Right lobe of liver (tissue), 6 donors: ENCODE measurements around the gene TTC23. TPM values are rescaled to one million over a fixed set of nuclear protein-coding genes. Genes with fewer than 3 reads are reported as not detected.

Experiments
- ATAC-seq, 4 donors: fragments of 200-7000 bp; cut with Tn5 transposase; one replicate each; pipeline ENCODE4 v1.9.1; 2020; ENCODE audit warnings: mild to moderate bottlenecking in 4 of 4, moderate library complexity in 4 of 4
- DNase-seq, 3 donors: peaks; one replicate each; pipeline ENCODE4 v3.0.0-alpha.2; 2020
- H3K27ac ChIP-seq, 3 donors: fragments of 200-600 bp; one replicate each; pipeline ENCODE4 v1.8.0; 2022
- H3K27me3 ChIP-seq, 2 donors: fragments of 200-600 bp; one replicate each; pipeline ENCODE4 v1.8.0; 2022
- H3K36me3 ChIP-seq, 4 donors: fragments of 200-600 bp; sonication (generic) in 1 of 4; one replicate each; pipeline versions ENCODE4 v1.5.1 to v1.8.0; 2017 to 2022; ENCODE audit warnings: control low read depth in 1 of 4
- H3K4me1 ChIP-seq, 4 donors: fragments of 200-600 bp; sonication (generic) in 1 of 4; one replicate each; pipeline versions ENCODE4 v1.5.1 to v1.8.0; 2017 to 2022; ENCODE audit warnings: control low read depth in 1 of 4
- H3K4me3 ChIP-seq, 3 donors: fragments of 200-600 bp; one replicate each; pipeline ENCODE4 v1.8.0; 2022
- H3K9me3 ChIP-seq, 4 donors: fragments of 200-600 bp; sonication (generic) in 1 of 4; one replicate each; pipeline versions ENCODE4 v1.5.1 to v1.8.0; 2017 to 2022; ENCODE audit warnings: control low read depth in 1 of 4
- POLR2A ChIP-seq: fragments of 450-650 bp; IDR thresholded peaks from one replicate; pipeline ENCODE4 v1.6.1; 2017; ENCODE audit warnings: antibody characterized with exemption, mild to moderate bottlenecking
- WGBS: methylation state at CpG from one replicate; pipeline ENCODE4 v1.1.6; 2018; ENCODE audit warnings: low coverage, low lambda C conversion rate; ENCODE audit not compliant: insufficient coverage; ENCODE audit errors: missing lambda C conversion rate; 5-methylcytosine and 5-hydroxymethylcytosine counted together
- intact Hi-C, 2 donors: fragments of 100-400 bp; cut with DNase I; formaldehyde crosslinking; loops; one replicate each; pipeline versions ENCODE4 v1.11.2 to v1.14.1; 2022
- total RNA-seq, 6 experiments: library from RNA; depleted of rRNA in 2 of 6; stranded (reverse); fragments of >200 nt in 2 of 6; fragmentation: NEBNext Ultra II Directional in 3 of 6; extraction: Animal tissue kit (Norgen Biotek cat#: 25700) in 3 of 6; gene quantifications; one replicate each; pipeline versions ENCODE4 v1.1.0 to v1.2.4, GENCODE V29; 2016 to 2023
- TF ChIP-seq, protein P1 (sequence below), 4 donors: fragments of 200-600 bp in 3 of 4; fragments of 450-650 bp in 1 of 4; IDR thresholded peaks; one replicate each; pipeline versions ENCODE4 v1.5.1 to v1.8.0; 2016 to 2022; ENCODE audit warnings: antibody characterized with exemption in 4 of 4, mild to moderate bottlenecking in 2 of 4
- donor health status: DM: no; HTN: yes; CAD: no.
- donor health status: DM: no; HTN: no; CAD: no.
- donor health status: DM: no; HTN: no; CAD: no.
- donor health status: DM: no; HTN: yes; CAD: no.
- donor health status: DM: no; HTN: yes; CAD: no.

The TTC23 gene
- total RNA-seq, 6 experiments from 2014 or later = 6.1 to 18.4 (median 9.1) TPM

DNA sequence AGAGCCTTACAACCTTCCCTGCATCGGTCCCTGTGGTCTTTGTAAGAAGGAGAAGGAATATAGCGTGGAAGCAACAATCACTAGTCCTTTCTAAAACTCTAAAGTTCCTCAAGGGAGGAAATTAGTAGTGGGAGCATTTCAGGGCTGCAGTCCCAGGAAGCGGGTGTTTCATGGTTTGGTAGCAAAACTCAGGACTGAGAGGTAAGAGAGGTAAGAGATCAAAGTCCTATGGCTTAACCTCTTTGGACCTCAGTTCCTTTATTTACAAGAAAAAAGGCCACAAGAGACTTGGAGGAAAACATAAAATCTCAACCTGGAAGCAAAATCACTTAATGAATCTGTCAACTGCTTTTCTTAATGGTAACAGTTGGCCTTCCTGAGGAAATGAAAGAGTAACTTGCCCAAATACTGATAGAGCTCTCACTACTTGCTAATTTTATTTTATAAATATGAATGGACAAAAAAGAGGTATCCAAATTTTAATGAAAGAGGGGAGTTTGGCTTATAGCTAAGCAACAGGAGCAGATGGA is 16.2 kb upstream of the TTC23 start:
- intact Hi-C loops = no loop called here
- WGBS = 68% methylated on average over 3 of the region's 3 CpGs
- no peak for TF ChIP-seq POLR2A
- TF ChIP-seq, protein P1, sequence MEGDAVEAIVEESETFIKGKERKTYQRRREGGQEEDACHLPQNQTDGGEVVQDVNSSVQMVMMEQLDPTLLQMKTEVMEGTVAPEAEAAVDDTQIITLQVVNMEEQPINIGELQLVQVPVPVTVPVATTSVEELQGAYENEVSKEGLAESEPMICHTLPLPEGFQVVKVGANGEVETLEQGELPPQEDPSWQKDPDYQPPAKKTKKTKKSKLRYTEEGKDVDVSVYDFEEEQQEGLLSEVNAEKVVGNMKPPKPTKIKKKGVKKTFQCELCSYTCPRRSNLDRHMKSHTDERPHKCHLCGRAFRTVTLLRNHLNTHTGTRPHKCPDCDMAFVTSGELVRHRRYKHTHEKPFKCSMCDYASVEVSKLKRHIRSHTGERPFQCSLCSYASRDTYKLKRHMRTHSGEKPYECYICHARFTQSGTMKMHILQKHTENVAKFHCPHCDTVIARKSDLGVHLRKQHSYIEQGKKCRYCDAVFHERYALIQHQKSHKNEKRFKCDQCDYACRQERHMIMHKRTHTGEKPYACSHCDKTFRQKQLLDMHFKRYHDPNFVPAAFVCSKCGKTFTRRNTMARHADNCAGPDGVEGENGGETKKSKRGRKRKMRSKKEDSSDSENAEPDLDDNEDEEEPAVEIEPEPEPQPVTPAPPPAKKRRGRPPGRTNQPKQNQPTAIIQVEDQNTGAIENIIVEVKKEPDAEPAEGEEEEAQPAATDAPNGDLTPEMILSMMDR (IDR thresholded peaks at IDR 0.05) = no peak
- H3K36me3 ChIP-seq = peaks cover 0 to 3% (median 1%) of the 10 kb centered on the region in 4 donors
- DNase-seq (no peak), ATAC-seq (peak; percentile 44 to 59 (median 54))
- no peak overlapping the region for H3K4me3 ChIP-seq
- H3K9me3 ChIP-seq = no peaks in the 10 kb centered on the region
- no peaks in the 10 kb centered on the region for H3K27me3 ChIP-seq
- peak overlapping the region in 1 of 3 donors; percentile 35 for H3K27ac ChIP-seq
- peaks cover 0 to 25% (median 9%) of the 10 kb centered on the region in 4 donors for H3K4me1 ChIP-seq

DNA sequence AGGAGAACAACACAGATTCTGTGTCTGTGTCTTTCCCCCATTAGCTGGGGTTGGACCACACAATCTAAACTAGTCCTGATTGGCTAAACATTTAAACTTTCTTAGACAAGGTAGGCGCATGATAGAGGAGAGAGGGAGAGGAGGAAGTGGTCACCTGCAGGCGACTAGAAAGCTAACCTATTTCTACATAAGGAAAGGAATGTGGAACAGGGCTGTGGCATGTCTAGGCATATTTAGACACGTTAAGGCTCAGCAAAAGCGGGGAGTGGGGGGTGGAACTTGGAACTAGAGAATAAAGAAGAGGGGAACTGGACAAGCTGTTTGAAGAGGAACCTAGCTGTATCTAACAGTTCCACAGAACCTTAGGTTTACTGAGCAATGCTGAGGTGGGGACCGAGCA is 14.7 kb upstream of the TTC23 start:
- Histone ChIP-seq H3K27me3 (no peaks in the 10 kb centered on the region), H3K4me3 (no peak overlapping the region), H3K9me3 (no peaks in the 10 kb centered on the region), H3K36me3 (peaks cover 0 to 3% (median 1%) of the 10 kb centered on the region in 4 donors), H3K27ac (no peak overlapping the region), H3K4me1 (peaks cover 0 to 25% (median 9%) of the 10 kb centered on the region in 4 donors)
- WGBS = 77% methylated on average over 5 of the region's 5 CpGs
- DNase-seq (no peak), ATAC-seq (no peak)
- intact Hi-C loops = no loop called here
- TF ChIP-seq, protein P1 (IDR thresholded peaks at IDR 0.05) = no peak
- TF ChIP-seq POLR2A = no peak

DNA sequence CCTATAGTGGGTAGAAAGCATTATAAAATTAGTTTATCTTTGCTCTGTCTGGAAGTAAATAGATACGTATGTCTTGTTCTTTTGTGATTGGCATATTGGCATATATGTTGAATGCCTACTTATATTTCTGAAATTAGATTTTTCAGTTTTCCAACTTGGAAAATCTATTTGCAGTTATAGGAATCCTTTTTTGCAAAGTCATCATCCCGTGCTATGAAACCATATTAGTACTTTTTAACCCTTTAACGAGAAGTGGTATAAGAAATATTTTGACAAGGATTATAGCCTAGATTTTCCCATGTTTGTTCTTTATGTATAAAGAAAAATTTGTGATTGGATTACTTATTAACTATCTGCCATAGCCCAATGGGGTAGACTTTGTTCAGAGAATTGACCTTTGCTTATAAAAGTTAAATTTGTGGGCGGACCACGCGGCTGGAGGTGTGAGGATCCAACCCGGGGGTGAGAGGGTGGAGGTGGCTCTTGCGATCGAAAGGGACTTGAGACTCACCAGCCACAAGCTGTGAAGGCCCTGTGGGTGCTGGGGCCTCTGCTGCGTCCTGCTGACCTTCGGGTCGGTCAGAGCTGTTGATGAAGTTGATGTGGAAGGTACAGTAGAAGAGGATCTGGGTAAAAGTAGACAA is 7.8 kb upstream of the TTC23 start:
- Histone ChIP-seq H3K27ac (peak overlapping the region in 2 of 3 donors; percentile 27 to 38), H3K9me3 (no peaks in the 10 kb centered on the region), H3K4me3 (no peak overlapping the region), H3K27me3 (no peaks in the 10 kb centered on the region), H3K36me3 (peaks cover 0 to 3% (median 0%) of the 10 kb centered on the region in 4 donors), H3K4me1 (peaks cover 0 to 56% (median 6%) of the 10 kb centered on the region in 4 donors)
- DNase-seq (peak; percentile 47 to 76 (median 74)), ATAC-seq (peak; percentile 70 to 95 (median 79))
- intact Hi-C loops = no loop called here
- WGBS = 28% methylated on average over 12 of the region's 12 CpGs
- TF ChIP-seq POLR2A = no peak
- TF ChIP-seq, protein P1 (IDR thresholded peaks at IDR 0.05) = no peak

DNA sequence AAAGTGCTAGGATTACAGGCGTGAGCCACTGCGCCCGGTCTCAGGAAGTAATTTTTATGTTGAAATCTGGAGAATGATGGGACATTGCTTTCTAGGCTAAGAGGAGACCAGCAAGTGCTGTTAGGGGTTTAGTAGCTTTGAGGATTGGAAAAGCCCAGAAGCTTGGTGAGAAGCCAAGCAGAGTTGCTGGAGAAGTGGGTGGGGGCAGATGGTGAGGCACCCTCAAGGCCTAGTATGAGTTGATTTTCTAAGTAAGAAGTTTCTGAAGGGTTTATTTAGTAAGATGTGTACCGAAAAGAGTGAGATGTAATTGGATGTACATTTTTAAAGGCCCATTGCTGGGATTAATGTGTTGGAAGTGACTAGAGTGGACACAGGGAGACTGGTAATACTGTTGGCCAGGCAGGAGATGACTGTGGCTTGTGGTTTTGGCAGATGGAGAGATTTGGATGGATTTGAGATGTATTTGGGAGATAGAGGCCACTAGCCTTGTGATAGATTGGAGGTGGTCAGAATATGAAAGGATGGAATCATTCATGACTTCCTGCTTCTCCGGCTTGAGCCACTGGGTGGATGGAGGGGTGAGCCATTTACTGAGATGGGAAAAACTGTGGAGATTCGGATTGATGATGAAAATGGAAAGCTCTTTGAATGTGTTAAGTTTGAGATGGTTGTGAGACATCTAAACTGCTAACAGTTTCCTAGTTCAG is 4.2 kb upstream of the TTC23 start:
- WGBS = 70% methylated on average over 6 of the region's 6 CpGs
- intact Hi-C loops = no loop called here
- DNase-seq = no peak
- Histone ChIP-seq H3K27me3 (no peaks in the 10 kb centered on the region), H3K9me3 (no peaks in the 10 kb centered on the region), H3K36me3 (no peaks in the 10 kb centered on the region), H3K27ac (peak overlapping the region in 1 of 3 donors; percentile 20), H3K4me3 (no peak overlapping the region), H3K4me1 (peaks cover 0 to 67% (median 6%) of the 10 kb centered on the region in 4 donors)
- TF ChIP-seq POLR2A = no peak
- TF ChIP-seq, protein P1 (IDR thresholded peaks at IDR 0.05) = no peak
- ATAC-seq = no peak
